Subcutaneous preadipocyte (primary cell): ENCODE results near the gene FOXP1. TPM values are rescaled to one million over a fixed set of nuclear protein-coding genes. Genes with fewer than 3 reads are reported as not detected.

ENCODE experiments used
- small RNA-seq: library from RNA; depleted of rRNA; stranded (forward); fragments of <200 nt; gene quantifications from one replicate; pipeline ENCODE3, GENCODE V24; 2012
- total RNA-seq: library from RNA; depleted of rRNA; stranded (reverse); fragments of >200 nt; gene quantifications from 2 replicates; pipeline ENCODE4 v1.2.3, GENCODE V29; 2012

Gene FOXP1
- total RNA-seq = 51.1 and 80.5 TPM in 2 replicates

GRCh38 chr3:71583566-71584393 is at the start of gene FOXP1:
TSS of gene FOXP1 (minus strand) at chr3:71583728. CDS start at chr3:71198381, 385,347 bp downstream.

Small RNA genes within 50 kb of the gene (small RNA-seq; reads per million reads assigned to genes)
- not detected for gene MIR1284

Other genes with a start within 250 kb of the FOXP1 start
- 0.98 and 2.9 TPM in 2 replicates for gene EIF4E3, start 141.7 kb upstream of the FOXP1 start, total RNA-seq
- gene GPR27, start 170.1 kb upstream of the FOXP1 start, total RNA-seq = under 0.01 TPM in 2 replicates
- gene PROK2, start 201.4 kb upstream of the FOXP1 start, total RNA-seq = not detected in 2 replicates